Thyroid gland (tissue), 4 donors: ENCODE data around the gene PMS1.

ENCODE experiments used
- CTCF ChIP-seq, 6 experiments: fragments of 200-600 bp in 3 of 6; fragments of 450-650 bp in 3 of 6; sonication (generic) in 3 of 6; IDR thresholded peaks; one replicate each; pipeline ENCODE4 v1.5.1; 2016 to 2019; ENCODE audit warnings: antibody characterized with exemption in 6 of 6, mild to moderate bottlenecking in 2 of 6, inconsistent platforms in 1 of 6, moderate library complexity in 1 of 6
- POLR2A ChIP-seq, 2 donors: fragments of 450-650 bp; IDR thresholded peaks; one replicate each; pipeline ENCODE4 v1.6.1; 2017; ENCODE audit warnings: antibody characterized with exemption in 2 of 2, mild to moderate bottlenecking in 2 of 2, moderate library complexity in 1 of 2

- no peak for TF ChIP-seq CTCF (IDR thresholded peaks at IDR 0.05)
- TF ChIP-seq POLR2A (IDR thresholded peaks at IDR 0.05) = no peak
Measured at GRCh38 chr2:189896809-189897208, 112.6 kb downstream of the PMS1 start.
